Upper lobe of left lung (tissue), 4 donors: ENCODE results near the gene GRIPAP1.
A peak's percentile ranks its signal among the peaks of the same experiment; 100 is the strongest.

Source experiments
- CTCF ChIP-seq, 6 experiments: fragments of 450-650 bp in 4 of 6; fragments of 200-600 bp in 2 of 6; sonication (generic) in 2 of 6; IDR thresholded peaks; one replicate each; pipeline ENCODE4 v1.5.1; 2016 to 2019; ENCODE audit warnings: antibody characterized with exemption in 6 of 6
- EP300 ChIP-seq, 4 donors: sonication (generic); formaldehyde crosslinking; IDR thresholded peaks; one replicate each; pipeline ENCODE4 v1.5.1; 2017; ENCODE audit warnings: antibody characterized with exemption in 4 of 4, control low read depth in 2 of 4

GRCh38 chrX:49043987-49044281 lies 41.9 kb upstream of the GRIPAP1 start:
- TF ChIP-seq CTCF (IDR thresholded peaks at IDR 0.05), result peak in 2 of 6 experiments; percentile 2
- TF ChIP-seq EP300 (IDR thresholded peaks at IDR 0.05), result no peak
